Neural progenitor cell (in vitro differentiated cells): Measurements from ENCODE around the gene CTDP1.

Source experiments
- CTCF ChIP-seq: fragments of 200-600 bp; sonication (generic); IDR thresholded peaks from 2 replicates; pipeline ENCODE4 v1.5.1; 2017; ENCODE audit warnings: antibody characterized with exemption, mild to moderate bottlenecking
- EZH2 ChIP-seq: fragments of 200-600 bp; sonication (generic); IDR thresholded peaks from 2 replicates; pipeline ENCODE4 v1.6.1; 2017; ENCODE audit warnings: antibody characterized with exemption, mild to moderate bottlenecking, moderate library complexity
- EZH2phosphoT487 ChIP-seq: fragments of 200-600 bp; sonication (generic); IDR thresholded peaks from 2 replicates; pipeline ENCODE4 v1.6.1; 2017; ENCODE audit warnings: antibody characterized with exemption

GRCh38 chr18:79796016-79796415, 116.4 kb downstream of the CTDP1 start:
- no peak for TF ChIP-seq CTCF
- no peak for TF ChIP-seq EZH2phosphoT487
- TF ChIP-seq EZH2, result no peak
